Mucosa of descending colon (tissue), 3 donors: ENCODE data around the gene GADD45G. TPM values are rescaled to one million over a fixed set of nuclear protein-coding genes. Genes with fewer than 3 reads are reported as not detected.
A peak's percentile ranks its signal among the peaks of the same experiment; 100 is the strongest.

Source experiments
- ATAC-seq: fragments of 200-7000 bp; cut with Tn5 transposase; one replicate; pipeline ENCODE4 v1.9.1; 2020; ENCODE audit warnings: mild to moderate bottlenecking, moderate library complexity
- DNase-seq, 3 donors: peaks; one replicate each; pipeline ENCODE4 v3.0.0-alpha.2; 2020
- H3K36me3 ChIP-seq: fragments of 200-600 bp; one replicate; pipeline ENCODE4 v1.8.0; 2021; ENCODE audit warnings: low read depth, mild to moderate bottlenecking
- H3K4me1 ChIP-seq: fragments of 200-600 bp; one replicate; pipeline ENCODE4 v1.8.0; 2021; ENCODE audit warnings: low read depth, mild to moderate bottlenecking
- H3K4me3 ChIP-seq: fragments of 200-600 bp; one replicate; pipeline ENCODE4 v1.8.0; 2021; ENCODE audit warnings: mild to moderate bottlenecking
- H3K9me3 ChIP-seq: fragments of 200-600 bp; one replicate; pipeline ENCODE4 v1.8.0; 2021; ENCODE audit warnings: mild to moderate bottlenecking
- CTCF ChIP-seq: fragments of 200-600 bp; IDR thresholded peaks from one replicate; pipeline ENCODE4 v1.8.0; 2022; ENCODE audit warnings: antibody characterized with exemption, mild to moderate bottlenecking
- intact Hi-C, 2 donors: fragments of 100-400 bp; cut with DNase I in 1 of 2; cut with micrococcal nuclease in 1 of 2; formaldehyde crosslinking; loops; one replicate each; pipeline versions ENCODE4 v1.11.0 to v1.11.1; 2022; cut with DNase I, micrococcal nuclease
- total RNA-seq, 3 donors: library from RNA; stranded (reverse); fragmentation: NEBNext Ultra II Directional in 2 of 3; extraction: Animal tissue kit (Norgen Biotek cat#: 25700) in 2 of 3; gene quantifications; one replicate each; pipeline versions ENCODE4 v1.2.1 to v1.2.4, GENCODE V29; 2021 to 2023
- donor health status: DM: no; HTN: no; CAD: no; lungs with moderate emphysema.
- donor health status: DM: no; HTN: no; CAD: no.
- donor health status: DM: no; HTN: yes; CAD: no.

The GADD45G gene
- total RNA-seq, 3 donors from 2014 or later = 5.4 to 18.4 (median 6.6) TPM

GRCh38 chr9:89588271-89588879 is 16.4 kb upstream of the GADD45G start:
- intact Hi-C loops = loop anchor here in 1 of 2 donors (10.0 kb wide), 1 partner anchor 1276 kb away; no protein-coding TSS in a partner anchor
- Histone ChIP-seq H3K36me3 (no peaks in the 10 kb centered on the region), H3K4me3 (no peak overlapping the region), H3K9me3 (no peaks in the 10 kb centered on the region), H3K4me1 (no peaks in the 10 kb centered on the region)
- DNase-seq (no peak), ATAC-seq (no peak)
- no peak for TF ChIP-seq CTCF

GRCh38 chr9:89590415-89590814 is 14.4 kb upstream of the GADD45G start:
- ATAC-seq (no peak), DNase-seq (no peak)
- H3K9me3 ChIP-seq = no peaks in the 10 kb centered on the region
- TF ChIP-seq CTCF = no peak
- intact Hi-C loops = no loop called here
- H3K36me3 ChIP-seq = no peaks in the 10 kb centered on the region
- H3K4me3 ChIP-seq = no peak overlapping the region
- no peaks in the 10 kb centered on the region for H3K4me1 ChIP-seq

DNA sequence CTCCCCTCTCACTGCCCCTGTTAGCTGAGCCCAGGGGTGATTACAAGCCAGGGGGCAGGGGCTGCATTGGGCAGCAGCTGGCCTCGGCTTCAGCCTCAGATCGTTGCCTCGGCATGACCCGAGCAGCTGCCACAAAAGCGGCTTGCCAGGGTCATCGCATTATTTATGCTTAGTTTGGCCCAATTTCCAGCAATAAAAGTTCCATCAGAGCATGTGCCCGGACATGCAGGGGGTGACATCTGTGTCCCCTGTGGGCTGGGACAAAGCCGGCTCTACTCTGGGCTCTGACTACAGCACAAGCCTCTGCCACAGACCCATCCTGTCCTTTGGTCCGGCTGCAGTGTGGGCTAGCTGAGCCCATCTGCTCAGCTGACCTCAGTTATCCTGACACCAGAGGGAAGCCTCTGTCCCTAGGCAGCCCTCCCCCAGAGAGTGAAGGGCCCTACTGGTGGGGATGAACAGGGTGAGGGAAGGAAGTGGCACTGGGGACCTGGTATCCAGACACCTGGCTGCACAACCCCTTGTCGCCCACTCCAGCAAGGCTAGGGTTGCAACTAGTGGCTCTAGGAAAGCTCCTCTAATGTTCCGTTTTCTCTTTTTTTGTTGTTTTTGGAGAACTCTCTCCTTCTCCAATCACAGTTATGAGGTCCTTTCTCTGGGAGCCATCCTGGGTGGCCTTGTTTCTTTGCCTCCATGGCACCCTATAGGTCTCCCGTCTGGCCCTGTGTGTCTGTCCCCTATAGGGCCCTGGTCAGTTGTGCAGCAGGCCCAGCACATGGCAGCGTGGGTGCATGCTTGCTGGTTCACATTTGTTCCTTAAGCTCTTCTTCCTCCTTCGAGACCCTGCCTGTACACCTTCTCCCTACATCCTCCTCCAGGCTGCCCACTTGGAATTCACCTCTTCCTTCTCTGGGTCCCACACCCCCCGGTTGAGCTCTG is 13.3 kb upstream of the GADD45G start:
- TF ChIP-seq CTCF = no peak
- intact Hi-C loops = no loop called here
- Histone ChIP-seq H3K4me1 (no peaks in the 10 kb centered on the region), H3K36me3 (no peaks in the 10 kb centered on the region), H3K4me3 (no peak overlapping the region), H3K9me3 (no peaks in the 10 kb centered on the region)
- ATAC-seq (no peak), DNase-seq (no peak)

DNA sequence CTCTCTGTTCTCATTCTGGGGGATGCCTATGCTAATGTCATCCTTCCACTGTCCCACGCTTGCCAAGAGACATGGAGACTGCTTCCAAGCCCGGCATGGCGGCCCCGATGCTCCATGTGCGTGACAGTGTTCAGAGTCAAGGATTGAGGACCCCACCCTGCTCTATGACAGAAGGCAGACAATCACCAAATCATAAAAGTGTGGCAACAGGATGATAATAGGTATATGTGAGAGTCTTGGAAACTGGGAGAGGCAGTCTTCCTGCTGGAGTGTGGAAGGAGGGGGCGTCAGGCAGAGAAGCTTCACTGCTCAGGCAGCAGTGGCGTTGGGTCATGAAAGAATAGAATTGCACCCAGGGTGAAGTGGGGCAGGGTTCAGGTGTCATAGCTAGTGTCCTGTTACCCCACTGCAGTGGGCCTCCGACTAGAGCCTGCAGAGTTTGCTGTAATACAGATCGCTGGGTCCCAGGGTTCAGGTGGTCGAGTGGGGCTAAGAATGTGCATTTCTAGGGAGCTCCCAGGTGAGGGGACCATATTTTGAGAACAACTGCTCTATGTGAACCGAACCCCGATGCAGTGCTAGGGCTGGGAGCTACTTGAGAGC is 12.5 kb upstream of the GADD45G start:
- TF ChIP-seq CTCF = no peak

DNA sequence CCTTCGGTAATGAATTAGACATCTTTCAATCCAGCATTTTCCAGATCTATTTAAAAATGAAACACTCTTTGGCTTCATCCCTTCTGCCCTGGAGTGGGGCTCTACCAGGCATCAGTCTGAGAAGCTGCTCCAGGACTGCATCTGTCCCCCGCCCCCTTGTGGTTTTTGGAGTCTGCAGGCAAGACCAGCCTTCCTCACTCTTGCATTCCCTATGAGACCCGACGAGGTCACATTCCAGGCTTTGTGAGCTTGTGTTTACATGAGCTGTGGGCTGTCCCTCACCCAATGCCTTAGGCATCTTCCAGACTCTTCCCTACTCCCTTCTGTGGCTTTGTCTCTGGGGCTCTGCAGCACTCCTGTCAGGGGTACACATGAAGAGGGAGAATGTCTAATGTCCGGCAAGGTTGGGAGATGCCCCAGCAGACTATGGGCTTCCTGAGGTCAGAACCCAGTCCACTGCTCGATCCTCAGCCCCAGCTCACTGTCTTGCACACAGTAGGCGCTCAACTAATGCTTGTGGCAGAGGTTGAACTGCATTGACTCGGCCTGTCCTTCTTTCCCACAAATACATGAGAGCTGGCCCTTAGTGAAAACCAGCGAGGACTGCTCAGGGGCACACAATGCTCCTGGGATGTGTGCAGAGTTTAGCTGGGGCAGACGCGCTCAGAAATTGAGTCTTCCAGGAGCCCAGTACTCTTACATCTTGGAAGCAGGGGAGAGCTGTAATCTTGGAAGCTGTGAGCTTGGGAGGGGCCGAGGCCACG is 11.7 kb upstream of the GADD45G start:
- ATAC-seq (peak; percentile 23), DNase-seq (no peak)
- Histone ChIP-seq H3K36me3 (no peaks in the 10 kb centered on the region), H3K9me3 (no peaks in the 10 kb centered on the region), H3K4me3 (no peak overlapping the region), H3K4me1 (no peaks in the 10 kb centered on the region)
- intact Hi-C loops = no loop called here
- TF ChIP-seq CTCF = no peak

More for the DNA sequence above, 12.5 kb upstream of the GADD45G start:
- Histone ChIP-seq H3K4me3 (no peak overlapping the region), H3K9me3 (no peaks in the 10 kb centered on the region), H3K36me3 (no peaks in the 10 kb centered on the region), H3K4me1 (no peaks in the 10 kb centered on the region)
- no peak for ATAC-seq
- intact Hi-C loops = no loop called here
- no peak for DNase-seq
